ACHN (cell line): ENCODE results near the gene CLIP1.
A peak's percentile ranks its signal among the peaks of the same experiment; 100 is the strongest.

ENCODE experiments used
- DNase-seq: peaks from one replicate; pipeline ENCODE4 v3.0.0-alpha.2; 2015
- in situ Hi-C: cut with HindIII; loops from 2 replicates; pipeline ENCODE4 v1.10.0; 2017; ENCODE audit warnings: low sequenced_read_pairs, low pct_ligation_motif_present, low pct_unique_long_range_greater_than_20kb

CLIP1 gene

GRCh38 chr12:122336015-122336946, 86.2 kb downstream of the CLIP1 start:
- in situ Hi-C loops, result no loop called here
- peak; percentile 60 for DNase-seq

- in situ Hi-C loops, result no loop called here
- DNase-seq, result no peak
These were observed 89.1 kb downstream of the CLIP1 start for GRCh38 chr12:122333142-122334087.

- in situ Hi-C loops, result no loop called here
- DNase-seq, result no peak
These were observed 94.7 kb downstream of the CLIP1 start for GRCh38 chr12:122327494-122328385.

GRCh38 chr12:122327014-122327413, 95.5 kb downstream of the CLIP1 start:
- in situ Hi-C loops, result no loop called here
- DNase-seq, result no peak

- in situ Hi-C loops, result no loop called here
- no peak for DNase-seq
These were observed 95.9 kb downstream of the CLIP1 start for GRCh38 chr12:122326586-122326985.

- in situ Hi-C loops, result no loop called here
These were observed 99.0 kb downstream of the CLIP1 start for GRCh38 chr12:122323311-122324019.

GRCh38 chr12:122322501-122322900, 100.0 kb downstream of the CLIP1 start:
- in situ Hi-C loops, result no loop called here
- no peak for DNase-seq

More at GRCh38 chr12:122323311-122324019, 99.0 kb downstream of the CLIP1 start:
- DNase-seq, result no peak

- in situ Hi-C loops, result no loop called here
- peak; percentile 79 for DNase-seq
These were observed 103.6 kb downstream of the CLIP1 start for GRCh38 chr12:122318607-122319605.

GRCh38 chr12:122312926-122313325, 109.5 kb downstream of the CLIP1 start:
- in situ Hi-C loops, result no loop called here
- DNase-seq, result no peak

GRCh38 chr12:122311696-122312095, 110.8 kb downstream of the CLIP1 start:
- in situ Hi-C loops, result no loop called here
- DNase-seq, result no peak

GRCh38 chr12:122310626-122311333, 111.7 kb downstream of the CLIP1 start:
- DNase-seq, result peak; percentile 22
- in situ Hi-C loops, result no loop called here

- DNase-seq, result no peak
- in situ Hi-C loops, result no loop called here
These were observed 112.8 kb downstream of the CLIP1 start for GRCh38 chr12:122309564-122310121.

- no peak for DNase-seq
- in situ Hi-C loops, result no loop called here
These were observed 113.7 kb downstream of the CLIP1 start for GRCh38 chr12:122308811-122309210.

- DNase-seq, result no peak
- in situ Hi-C loops, result no loop called here
These were observed 116.1 kb downstream of the CLIP1 start for GRCh38 chr12:122306407-122306806.

- in situ Hi-C loops, result no loop called here
- DNase-seq, result no peak
These were observed 117.5 kb downstream of the CLIP1 start for GRCh38 chr12:122304924-122305323.

- in situ Hi-C loops, result no loop called here
- DNase-seq, result no peak
These were observed 119.4 kb downstream of the CLIP1 start for GRCh38 chr12:122303068-122303467.
